ENCODE measurements around the gene PNMA3.

- TF ChIP-seq CTCF (IDR thresholded peaks at IDR 0.05) (no peak), POLR2A (IDR thresholded peaks at IDR 0.05) (no peak)
These were observed 5.5 kb downstream of the PNMA3 start for GRCh38 chrX:153061732-153062131.
